H1 (cell line): ENCODE measurements around the gene NR3C2. TPM values are rescaled to one million over a fixed set of nuclear protein-coding genes. Genes with fewer than 3 reads are reported as not detected.

ENCODE experiments used
- BCL11A ChIP-seq, 2 experiments: IDR thresholded peaks; one replicate each; pipeline ENCODE4 v1.6.1; 2011; ENCODE audit warnings: low read depth in 2 of 2, low read length in 2 of 2, mild to moderate bottlenecking in 2 of 2
- CHD7 ChIP-seq: fragments of 300-600 bp; sonication (generic); IDR thresholded peaks from 2 replicates; pipeline ENCODE4 v1.7.1; 2012; ENCODE audit warnings: low read length, moderate library complexity, mild to moderate bottlenecking, inconsistent platforms; ENCODE audit not compliant: insufficient replicate concordance
- CREB1 ChIP-seq: IDR thresholded peaks from 2 replicates; pipeline ENCODE4 v1.6.1; 2012; ENCODE audit warnings: inconsistent platforms
- EGR1 ChIP-seq: IDR thresholded peaks from 2 replicates; pipeline ENCODE4 v1.6.1; 2011; ENCODE audit warnings: low read depth, low read length, borderline replicate concordance
- FOSL1 ChIP-seq: IDR thresholded peaks from 2 replicates; pipeline ENCODE4 v1.6.1; 2011; ENCODE audit warnings: mild to moderate bottlenecking, low read depth, low read length, moderate library complexity; ENCODE audit not compliant: insufficient read depth
- NRF1 ChIP-seq: IDR thresholded peaks from 2 replicates; pipeline ENCODE4 v1.6.1; 2011; ENCODE audit warnings: mild to moderate bottlenecking, low read depth, low read length, improper control_type of control experiment
- POU5F1 ChIP-seq: IDR thresholded peaks from 2 replicates; pipeline ENCODE4 v1.6.1; 2011; ENCODE audit warnings: low read depth, mild to moderate bottlenecking, low read length, moderate library complexity
- RXRA ChIP-seq: IDR thresholded peaks from 2 replicates; pipeline ENCODE4 v1.6.1; 2011; ENCODE audit warnings: low read depth, mild to moderate bottlenecking, low read length, moderate library complexity; ENCODE audit not compliant: insufficient read depth
- TAF7 ChIP-seq: optimal IDR thresholded peaks from 2 replicates; pipeline ENCODE3; 2011; ENCODE audit warnings: low read depth, mild to moderate bottlenecking, inconsistent platforms, low read length, moderate library complexity, borderline replicate concordance
- TEAD4 ChIP-seq: IDR thresholded peaks from 2 replicates; pipeline ENCODE4 v1.6.1; 2012; ENCODE audit warnings: low read depth, low read length, inconsistent platforms, mixed read lengths
- polyA plus RNA-seq, 7 experiments: library from polyadenylated mRNA; depleted of rRNA in 3 of 7; stranded (reverse) in 5 of 7; unstranded in 2 of 7; fragments of >200 nt in 5 of 7; fragments of 200-250 nt in 2 of 7; gene quantifications; 1 replicate in 5 of 7; 2 replicates in 1 of 7; 4 replicates in 1 of 7; pipeline versions ENCODE4 v1.2.1 to v1.2.3, GENCODE V29; 2011 to 2013; ENCODE audit warnings: missing spikeins in 2 of 7, mixed read lengths in 2 of 7
- total RNA-seq: library from RNA; stranded (reverse); fragmentation: NEBNext Ultra II Directional; extraction: Animal tissue kit (Norgen Biotek cat#: 25700); gene quantifications from 2 replicates; pipeline ENCODE4 v1.2.1, GENCODE V29; 2021

NR3C2 gene
- total and polyA plus RNA-seq, 2 of the 8 experiments (the other 6 are each of a cell fraction or from before 2014, with no cell fraction given): 0.80 to 3.9 TPM

DNA sequence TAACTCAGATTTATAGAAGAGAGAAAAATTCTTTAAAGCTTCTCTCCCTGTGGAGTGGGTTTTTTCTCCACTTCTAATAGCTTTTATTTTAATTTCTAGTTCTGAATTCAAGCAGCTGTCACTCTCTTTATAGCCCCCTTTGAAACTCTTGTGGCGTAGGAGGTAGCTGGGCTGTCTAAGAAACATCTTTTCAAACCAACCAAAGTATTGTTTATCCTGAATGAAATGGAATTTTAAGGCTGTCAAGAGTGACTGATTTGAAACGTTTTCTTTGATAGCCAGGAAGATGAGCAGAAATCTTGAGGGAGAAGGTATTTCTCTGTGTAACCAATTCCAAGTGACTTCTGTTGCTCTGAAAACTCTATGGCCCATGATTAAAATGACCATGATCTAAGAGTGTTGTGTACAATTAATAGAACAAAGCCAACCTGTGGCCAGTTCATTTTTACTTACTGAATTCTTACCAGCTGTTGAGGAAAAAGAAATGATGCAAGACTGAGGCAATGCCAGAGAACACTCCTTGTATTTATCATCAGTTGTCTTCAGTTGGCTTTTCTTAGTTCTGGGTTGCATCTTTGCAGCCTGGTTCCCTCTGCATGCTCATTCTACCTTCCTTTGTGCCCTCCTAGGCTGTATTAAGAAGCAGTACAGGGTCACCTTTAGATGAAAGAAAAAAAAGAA is 411.9 kb downstream of the NR3C2 start (continued):
- TF ChIP-seq CHD7 (no peak), RXRA (no peak), CREB1 (no peak), FOSL1 (no peak), TAF7 (no peak), TEAD4 (no peak), NRF1 (no peak), BCL11A (IDR thresholded peaks at IDR 0.05; ENCODE audit: low read depth in 2 of 2, low read length in 2 of 2) (no peak), POU5F1 (no peak), EGR1 (no peak)
